HG03354 (cell line): Measurements from ENCODE around the gene RRAS.
A peak's percentile ranks its signal among the peaks of the same experiment; 100 is the strongest.

ENCODE experiments used
- ATAC-seq: cut with Tn5 transposase; IDR thresholded peaks from one replicate; pipeline ENCODE4 v1.9.1; 2021; ENCODE audit warnings: mild to moderate bottlenecking; ENCODE audit not compliant: unreplicated experiment, poor library complexity, severe bottlenecking

The RRAS gene

DNA sequence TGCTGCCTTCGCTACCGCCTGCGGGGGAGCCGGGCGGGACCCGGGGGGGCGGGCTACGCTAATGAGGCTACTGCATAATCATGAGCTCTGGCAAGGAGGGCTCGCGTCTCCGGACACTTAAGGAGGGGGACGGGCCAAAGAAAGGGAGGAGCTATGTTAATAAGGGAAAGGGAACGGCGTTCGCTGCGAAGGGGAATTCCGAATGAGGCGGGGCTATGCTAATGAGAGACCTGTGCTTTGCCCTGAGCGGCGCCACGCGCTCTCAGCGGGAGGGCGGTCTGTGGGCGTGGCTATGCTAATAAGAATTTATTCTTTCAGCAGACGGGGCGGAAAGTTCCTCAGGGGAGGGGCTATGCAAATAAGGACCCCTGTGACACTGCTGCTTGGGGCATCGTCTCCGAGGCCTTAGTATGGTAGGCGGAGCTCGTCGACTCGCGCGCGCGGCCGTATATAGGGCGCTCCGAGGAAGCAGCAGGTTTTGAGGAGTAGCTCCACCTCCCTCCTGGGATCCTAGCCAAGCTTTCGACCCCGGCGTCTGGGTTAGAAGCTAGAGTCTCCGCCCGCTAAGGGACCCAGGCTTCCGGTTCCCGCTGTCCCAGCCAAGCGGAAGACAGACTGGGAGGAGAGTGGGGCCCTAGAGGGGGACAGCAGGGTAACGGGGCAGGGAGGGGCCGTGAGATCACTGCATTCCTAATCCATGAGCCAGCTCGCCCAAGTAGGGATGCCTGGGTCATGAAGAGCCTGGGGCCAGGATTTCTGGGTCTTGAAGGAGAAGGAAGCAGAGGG lies at the start of gene RRAS:
RRAS (minus strand) TSS at position 31 of the 786 bp plus-strand sequence. CDS start 45 bp downstream, outside the sequence.
- peak; percentile 68 for ATAC-seq

DNA sequence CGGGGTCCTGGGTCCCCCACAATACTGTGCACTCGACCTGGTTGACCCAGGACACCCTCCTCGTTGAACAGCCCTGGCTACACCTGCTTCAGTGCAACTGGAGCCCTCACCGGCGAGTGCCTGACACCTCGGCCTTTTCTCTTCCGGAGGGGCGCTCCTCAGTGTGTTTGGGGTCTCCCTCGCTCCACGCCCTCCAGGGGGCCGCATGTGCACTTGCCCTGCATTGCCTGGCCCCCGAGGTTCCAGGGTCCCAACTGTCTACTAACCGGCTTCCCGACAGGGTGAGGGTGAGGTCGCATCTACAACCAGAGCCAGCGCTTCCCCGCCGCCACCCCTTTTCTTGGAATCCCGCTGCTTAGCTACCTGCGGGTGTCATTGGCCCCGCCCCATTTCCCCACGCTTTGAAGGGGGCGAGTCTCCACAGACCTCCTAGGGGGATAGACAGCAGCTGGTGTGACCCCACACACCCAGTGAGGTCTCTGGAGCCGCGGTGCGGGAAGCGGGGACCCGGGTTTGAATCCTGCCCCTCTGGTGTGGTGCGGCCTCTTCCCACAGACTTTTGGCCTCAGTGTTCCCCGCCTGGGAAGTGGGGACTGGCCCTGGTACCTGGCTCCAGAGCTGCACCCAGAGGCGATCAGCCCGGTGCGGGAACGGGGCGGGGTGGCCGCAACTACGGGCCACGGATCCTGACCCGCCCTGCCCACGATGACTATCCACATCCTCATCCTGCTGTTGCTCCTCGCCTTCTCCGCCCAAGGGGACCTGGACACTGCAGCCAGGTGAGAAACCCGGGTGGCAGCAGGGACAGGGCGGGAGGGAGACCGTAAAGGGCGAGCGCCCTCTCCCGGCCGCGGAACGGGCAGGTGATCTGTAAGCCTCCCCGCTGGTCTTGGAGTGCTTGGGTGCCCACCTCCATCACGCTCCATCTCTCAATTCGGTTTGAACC lies 49.5 kb upstream of the RRAS start, which contains the start of gene ADM5:
ADM5 (plus strand) TSS at position 462 of the 946 bp plus-strand sequence; CDS start at position 706, 244 bp downstream.
- no peak for ATAC-seq

DNA sequence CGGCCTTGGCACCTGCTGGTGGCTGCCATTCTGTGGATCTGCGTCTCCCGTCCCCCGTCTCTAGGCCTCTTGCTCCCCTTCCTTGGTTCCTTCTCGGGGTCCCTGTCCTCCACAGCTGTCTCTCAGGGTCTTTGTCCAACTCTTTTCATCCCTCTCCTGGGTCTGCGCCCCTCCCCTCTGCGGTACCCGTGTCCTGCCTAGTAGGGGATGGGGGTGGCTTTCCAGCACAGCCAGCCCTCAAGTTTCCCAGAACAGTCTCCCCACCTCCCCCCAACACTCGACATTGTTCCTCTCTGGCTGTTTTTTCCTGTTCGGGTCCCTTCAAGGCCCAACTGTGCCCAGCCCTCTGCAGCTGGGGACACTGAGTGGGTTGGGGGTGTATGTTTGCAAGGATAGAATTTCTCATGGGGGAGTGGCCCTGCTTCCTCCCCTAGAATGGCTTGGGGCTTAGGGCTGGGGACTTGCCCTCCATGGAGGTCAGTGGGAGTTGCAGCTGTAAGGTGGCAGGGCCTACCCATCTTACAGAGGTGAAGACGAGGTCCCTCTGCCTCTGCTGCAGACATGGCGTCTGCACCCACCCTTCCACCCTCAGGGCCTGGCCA lies 48.7 kb upstream of the RRAS start:
- no peak for ATAC-seq

DNA sequence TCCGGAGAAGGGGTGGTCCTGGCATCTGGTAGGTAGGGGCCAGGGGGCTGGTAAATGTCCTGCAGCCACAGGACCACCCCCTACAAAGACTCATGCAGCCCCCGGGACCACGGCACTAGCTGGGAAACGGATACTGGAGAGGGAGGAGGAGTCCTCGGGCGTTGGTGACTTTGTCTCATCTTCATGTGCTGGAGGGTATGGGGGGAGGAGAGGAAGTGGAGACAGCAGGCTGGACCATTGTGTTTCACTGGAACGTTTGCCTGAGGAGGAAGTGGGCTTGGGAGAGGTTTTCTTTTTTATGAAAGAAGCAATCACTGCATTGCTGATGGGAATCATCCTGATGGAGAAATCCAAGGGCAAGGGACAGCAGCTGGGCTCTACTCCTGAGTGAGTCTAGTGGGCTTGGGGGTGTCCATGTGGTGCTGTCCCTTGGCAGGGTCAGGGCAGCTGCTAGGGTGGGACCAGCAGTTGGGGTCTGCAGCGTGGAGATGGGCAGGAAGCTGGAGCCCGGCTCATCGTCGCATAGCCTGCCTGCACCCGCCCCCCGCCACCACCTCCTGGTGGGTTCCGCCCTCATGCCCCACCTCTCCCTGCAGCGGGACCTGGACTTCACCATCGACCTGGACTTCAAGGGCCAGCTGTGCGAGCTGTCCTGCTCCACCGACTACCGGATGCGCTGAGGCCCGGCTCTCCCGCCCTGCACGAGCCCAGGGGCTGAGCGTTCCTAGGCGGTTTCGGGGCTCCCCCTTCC lies 47.8 kb upstream of the RRAS start:
- no peak for ATAC-seq

DNA sequence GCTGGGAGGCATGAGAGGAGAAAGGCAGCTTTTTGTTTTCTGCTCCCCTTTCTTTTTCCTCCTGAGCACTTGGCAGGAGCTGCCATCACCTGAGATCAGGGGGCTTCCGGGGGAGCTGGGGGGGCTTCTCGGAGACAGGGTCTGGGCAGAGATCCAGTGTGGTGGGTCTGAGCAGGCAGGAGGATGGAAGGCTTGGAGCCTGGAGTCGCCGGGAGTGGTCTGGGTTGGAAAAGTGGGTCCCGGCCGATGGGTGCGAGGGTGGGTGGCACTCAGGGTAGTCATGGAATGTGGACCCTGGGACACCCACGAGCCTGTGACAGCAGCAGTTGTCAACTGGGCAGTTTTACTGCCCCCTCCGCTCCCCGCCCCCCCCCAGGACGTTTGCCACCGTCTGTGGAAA lies 47.2 kb upstream of the RRAS start:
- ATAC-seq: no peak

DNA sequence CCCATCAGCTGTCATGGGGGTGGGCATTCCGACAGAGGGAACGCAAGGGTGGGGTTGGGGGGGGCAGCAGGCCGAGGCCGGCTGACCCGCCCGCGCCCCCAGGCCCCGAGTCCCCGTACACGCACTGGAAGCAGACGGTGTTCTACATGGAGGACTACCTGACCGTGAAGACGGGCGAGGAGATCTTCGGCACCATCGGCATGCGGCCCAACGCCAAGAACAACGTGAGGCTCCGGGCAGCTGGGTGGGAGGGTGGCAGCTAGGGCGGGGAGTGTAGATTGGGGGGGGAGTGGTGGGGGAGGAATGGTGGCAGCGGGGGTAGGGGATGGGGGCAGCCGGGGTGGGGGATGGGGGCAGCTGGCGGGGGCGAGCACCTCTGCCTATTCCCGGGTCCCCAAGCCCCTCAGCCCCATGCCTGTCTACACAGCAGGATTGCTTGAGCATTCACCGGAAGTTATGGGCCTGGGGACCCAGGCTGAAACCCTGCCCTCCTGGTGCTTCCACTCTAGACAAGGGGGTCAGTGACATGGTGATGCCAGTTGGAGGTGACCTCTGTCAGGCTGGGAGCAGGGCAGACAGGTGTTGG lies 46.7 kb upstream of the RRAS start:
- ATAC-seq: no peak

DNA sequence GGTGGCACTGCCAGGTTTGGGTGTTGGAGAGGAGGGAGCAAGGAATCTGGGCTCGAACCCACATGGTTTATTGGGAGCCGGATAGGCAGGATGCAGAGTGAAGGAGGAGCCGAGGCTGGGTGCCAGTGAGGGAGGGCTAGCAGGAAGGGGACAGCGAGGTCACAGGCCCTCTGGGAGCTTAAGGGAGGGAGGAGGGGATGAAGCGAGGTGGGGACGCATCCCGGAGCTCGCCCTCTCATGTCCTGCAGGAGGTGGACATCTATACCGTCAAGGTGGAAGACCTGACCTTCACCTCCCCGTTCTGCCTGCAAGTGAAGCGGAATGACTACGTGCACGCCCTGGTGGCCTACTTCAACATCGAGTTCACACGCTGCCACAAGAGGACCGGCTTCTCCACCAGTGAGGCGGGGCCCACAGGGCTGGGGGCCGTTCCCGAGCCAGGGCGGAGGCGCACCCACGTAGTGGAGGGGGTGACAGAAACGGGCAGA lies 45.9 kb upstream of the RRAS start:
- ATAC-seq: no peak

DNA sequence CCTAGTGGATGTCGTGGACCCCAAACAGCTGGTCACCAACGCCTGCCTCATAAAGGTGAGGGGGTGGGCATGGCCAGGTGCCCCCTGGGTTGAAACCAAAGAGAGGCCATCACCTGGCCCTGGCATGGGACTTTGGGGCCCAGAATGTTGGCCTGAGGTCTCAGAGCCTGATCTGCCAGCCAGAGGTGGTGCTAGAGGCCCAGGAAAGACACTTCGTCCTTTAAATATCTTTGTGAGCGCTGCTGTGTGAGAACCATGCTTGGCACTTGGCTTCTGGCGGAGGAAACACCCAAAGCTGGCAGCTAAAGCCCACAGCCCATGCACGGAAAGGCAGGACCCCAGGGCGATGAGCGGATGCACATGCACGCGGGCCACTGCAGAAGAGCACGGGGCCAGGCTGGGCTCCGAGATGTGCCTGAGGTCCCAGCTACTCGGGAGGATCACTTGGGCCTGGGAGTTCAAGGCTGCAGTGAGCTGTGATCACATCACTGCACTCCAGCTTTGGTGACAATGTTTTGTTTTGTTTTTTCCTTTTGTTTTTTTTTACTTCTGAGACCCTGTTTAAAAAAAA lies 45.1 kb upstream of the RRAS start:
- ATAC-seq: no peak

DNA sequence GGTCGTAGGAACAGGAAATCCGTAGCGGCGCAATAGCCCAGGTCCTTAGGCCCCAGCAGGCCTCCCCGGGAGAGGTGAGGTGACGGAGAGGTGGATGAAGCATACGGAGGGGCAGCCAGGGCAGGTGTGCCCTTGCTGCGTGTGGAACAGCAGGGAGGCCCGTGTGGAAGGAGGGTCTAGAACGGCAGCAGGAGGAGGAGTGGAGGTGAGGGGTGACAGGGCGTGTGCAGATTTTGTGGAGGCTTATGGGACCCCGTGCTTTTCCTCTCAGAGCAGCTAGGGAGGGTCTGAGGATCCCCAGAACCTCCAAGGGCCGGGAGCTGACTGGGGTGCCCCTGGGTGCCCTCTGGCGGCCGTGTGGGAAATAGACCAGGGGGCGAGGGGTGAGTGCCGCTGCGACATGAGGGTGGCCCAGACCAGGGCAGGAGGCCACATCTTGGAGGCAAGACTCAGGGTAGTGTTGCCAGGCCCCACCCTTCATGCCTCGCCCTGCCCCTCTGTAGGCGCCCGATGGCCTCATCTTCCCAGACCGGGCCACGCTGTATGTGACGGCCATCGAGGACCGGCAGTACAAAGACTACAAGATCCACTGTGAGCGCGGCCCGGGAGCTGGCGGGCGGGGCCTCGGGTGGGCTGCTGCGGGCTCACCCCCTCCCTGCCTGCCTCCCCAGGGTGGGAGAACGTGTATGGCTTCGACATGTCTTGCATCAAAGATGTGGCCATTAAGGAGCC lies 44.5 kb upstream of the RRAS start:
- ATAC-seq: no peak

DNA sequence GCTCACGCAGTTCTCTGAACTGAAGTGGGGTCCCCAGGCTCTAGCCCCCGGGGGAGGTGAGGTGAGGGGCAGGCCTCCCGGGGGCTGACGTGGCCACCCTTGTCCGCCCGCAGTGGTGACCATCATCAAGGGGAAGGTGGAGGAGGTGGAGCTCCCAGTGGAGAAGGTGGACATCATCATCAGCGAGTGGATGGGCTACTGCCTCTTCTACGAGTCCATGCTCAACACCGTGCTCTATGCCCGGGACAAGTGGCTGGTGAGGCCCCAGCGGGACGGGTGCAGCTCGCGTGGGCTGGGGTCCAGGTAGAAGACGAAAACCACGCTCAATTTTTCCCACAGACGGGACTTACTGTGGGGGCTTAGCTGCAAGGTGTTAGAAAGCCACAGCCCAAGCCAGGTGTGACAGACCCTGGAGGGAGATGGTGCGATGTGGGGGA lies 43.9 kb upstream of the RRAS start:
- ATAC-seq: no peak

DNA sequence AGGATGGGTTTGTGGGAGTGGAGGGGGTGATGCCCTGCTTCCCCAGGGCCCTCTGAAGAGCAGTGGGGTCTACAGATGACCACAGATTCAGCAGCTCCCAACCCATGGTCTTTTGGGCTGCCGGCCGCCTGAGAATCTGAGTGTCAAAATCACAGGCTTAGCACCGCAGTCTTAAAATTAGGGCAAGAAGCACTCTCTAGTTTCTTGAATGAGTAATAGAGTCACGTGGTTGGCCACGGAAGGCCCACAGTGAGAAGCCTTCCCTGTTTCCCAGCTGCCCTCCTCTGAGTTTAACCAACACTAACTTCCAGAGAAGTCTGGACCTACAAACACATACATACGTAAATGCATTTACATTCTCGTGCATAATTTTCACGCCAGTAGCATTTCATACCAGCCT lies 42.3 kb upstream of the RRAS start:
- ATAC-seq: no peak

DNA sequence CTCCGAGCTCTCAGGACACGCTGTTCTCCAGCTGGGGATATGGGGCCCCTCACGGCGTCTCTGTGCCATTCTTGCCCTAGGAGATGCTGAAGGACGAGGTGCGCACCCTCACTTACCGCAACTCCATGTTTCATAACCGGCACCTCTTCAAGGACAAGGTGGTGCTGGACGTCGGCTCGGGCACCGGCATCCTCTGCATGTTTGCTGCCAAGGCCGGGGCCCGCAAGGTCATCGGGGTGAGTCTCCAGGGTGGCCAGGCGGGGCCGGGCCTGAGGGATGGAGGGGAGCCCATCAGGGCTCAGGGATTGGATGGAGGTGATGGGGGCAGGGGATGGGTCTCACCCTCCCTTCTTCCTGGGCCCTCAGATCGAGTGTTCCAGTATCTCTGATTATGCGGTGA lies 41.9 kb upstream of the RRAS start:
- no peak for ATAC-seq

DNA sequence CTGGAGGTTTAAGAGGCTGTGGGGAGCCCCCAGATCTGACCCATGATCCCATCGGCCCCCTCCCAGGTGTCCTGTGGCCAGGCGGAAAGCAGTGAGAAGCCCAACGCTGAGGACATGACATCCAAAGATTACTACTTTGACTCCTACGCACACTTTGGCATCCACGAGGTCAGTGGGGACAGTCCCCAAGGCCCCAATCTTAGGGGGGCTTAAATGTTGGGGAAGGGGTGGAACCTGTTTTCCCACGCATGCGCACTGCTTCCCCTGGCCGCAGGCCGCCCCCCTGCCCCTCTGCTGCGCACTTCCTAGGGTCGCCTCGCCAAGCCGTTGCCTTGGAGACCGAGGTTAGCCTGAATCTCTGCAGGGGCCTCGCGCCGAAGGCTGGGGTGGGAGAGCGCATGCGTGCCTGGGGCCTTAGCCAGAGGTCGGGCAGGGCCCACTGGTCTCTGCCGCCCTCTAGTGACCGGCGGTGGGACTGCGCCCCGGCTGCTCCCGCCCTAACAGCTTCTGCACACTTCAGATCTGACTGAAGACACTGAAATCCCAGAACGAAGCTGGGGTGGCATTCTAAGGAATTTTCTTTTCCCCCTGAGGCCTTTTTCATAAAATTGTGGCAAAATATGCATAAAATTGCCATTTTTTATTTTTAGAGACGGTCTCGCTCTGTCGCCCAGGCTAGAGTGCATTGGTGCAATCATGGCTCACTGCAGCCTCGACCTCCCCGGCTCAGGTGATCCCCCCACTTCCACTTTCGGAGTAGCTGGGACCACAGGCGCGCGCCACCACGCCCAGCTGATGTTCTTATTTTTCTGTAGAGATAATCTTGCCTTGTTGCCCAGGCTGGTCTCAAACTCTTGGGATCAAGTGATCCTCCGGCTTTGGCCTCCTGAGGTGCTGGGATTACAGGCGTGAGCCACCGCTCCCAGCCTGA lies 40.7 kb upstream of the RRAS start:
- no peak for ATAC-seq

DNA sequence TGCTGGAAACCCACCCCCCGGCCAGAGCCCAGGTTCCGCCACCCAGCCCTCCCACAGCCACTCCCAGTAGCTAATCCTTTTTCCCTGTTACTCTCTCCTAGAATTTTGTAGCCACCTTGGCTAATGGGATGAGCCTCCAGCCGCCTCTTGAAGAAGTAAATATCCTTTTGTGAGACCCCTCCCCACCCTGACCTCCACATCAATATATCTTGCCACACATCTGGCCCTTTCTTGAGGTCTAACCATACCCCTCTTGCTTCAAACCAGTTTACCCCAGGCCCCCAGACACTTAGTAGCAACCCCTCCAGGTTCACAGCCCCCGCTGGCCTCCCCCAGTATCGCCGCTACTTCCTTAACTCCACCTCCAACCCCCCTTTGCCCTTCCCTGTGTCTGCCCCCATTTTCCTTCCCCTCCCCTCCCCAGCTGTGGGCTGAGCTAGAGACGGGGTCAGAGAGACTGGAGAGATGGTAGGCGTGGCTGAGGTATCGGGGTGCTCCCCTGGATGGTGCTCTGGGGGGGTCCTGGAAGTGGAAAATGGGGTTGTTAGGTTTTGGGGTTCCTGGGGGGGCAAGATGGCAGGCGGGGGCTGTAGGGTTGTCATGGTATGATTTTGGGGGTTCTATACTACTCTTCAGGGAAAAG lies 39.9 kb upstream of the RRAS start:
- ATAC-seq: no peak

DNA sequence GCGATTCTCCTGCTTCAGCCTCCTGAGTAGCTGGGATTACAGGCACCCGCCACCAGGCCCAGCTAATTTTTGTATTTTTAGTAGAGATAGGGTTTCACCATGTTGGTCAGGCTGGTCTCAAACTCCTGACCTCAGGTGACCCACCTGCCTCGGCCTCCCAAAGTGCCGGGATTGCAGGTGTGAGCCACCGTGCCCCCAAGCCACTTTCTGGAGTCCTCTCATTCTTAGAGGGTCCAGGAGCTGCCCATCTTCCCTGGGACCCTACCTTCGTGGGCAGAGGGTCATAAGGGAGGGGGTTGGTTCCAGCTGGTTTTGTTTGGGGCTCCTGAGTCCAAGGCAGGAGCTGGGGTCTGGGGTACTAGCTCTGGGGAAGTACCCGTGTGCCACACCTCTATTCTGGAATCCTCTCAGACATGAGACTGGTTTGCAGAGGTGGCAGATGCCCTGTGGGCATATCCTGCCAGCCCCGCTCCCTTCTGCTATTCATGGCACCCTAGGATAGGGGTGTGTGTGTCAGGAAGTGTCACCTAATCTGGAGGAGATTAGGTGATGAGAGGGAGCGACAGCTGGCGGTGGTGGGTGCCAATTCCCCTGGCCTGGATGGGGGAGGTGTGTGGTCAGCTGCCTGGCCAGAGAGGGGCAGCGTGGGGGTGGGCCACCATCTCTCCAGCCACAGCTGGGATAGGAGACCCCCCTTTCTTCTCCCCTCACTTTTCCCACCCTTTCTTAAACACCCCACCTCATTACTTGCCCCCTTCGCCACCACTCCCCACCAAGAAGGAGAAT lies 39.2 kb upstream of the RRAS start:
- no peak for ATAC-seq
